GM18526 (cell line): ENCODE data around the gene STOX2.

Experiments
- POLR2A ChIP-seq: IDR thresholded peaks from 3 replicates; pipeline ENCODE4 v1.6.1; 2011; ENCODE audit not compliant: insufficient read length; ENCODE audit errors: extremely low read depth

STOX2 gene

DNA sequence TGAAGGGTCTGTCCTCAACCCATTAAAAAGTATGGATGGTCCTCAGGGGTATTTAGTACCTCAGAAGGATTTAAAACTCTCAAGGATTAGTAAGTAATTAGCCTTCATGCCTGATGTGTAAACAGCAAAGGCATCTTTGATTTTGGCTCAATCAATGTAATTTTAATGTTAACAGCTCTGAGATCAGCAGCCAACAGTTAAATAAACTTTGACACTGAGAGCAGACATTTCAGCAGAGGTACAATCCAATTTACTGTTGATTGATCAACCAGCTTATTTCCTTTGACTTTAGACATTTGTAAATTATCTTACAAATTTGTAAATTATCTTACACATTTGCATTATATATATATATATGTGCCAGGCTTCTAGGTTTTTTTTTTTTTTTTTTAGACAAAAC, 36.9 kb downstream of the STOX2 start:
- TF ChIP-seq POLR2A, result no peak

DNA sequence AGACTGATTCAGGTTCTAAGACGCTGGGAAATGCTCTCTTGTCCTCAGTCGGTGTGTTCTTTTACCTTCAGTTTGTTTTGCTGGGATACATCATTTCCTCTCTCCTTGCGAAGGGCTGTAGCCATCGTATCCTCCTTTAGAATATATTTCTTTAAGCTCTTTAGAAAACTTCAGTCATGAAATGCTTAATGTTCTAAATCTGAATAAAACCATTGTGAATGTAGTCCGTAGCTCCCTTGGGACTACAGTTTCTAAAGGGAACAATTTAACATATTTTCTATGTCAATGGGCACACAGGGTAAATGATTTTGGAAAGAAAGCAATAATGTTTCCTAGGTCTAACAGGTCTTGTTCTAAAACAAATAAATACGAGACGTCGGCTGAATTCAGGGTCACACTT, 40.6 kb downstream of the STOX2 start:
- no peak for TF ChIP-seq POLR2A

DNA sequence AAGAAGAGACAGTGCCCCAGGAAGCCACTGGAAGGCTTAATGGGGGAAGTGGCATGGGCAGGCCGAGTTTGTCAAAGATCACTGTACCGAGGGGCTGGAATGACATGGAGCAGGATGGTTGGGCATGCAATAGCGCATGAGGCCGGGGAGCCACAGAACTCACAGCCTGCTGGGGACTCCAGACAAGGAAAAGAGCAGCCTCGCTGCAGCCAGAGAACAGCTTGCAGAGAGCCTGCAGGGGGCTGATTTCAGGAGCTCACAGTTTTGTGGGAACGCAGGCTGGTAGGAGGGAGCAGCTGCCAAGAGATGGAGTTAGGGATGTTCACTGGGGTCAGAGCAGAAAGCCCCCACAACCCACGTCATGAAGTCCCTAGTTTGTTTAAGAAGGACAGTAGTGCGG, 45.4 kb downstream of the STOX2 start:
- no peak for TF ChIP-seq POLR2A

DNA sequence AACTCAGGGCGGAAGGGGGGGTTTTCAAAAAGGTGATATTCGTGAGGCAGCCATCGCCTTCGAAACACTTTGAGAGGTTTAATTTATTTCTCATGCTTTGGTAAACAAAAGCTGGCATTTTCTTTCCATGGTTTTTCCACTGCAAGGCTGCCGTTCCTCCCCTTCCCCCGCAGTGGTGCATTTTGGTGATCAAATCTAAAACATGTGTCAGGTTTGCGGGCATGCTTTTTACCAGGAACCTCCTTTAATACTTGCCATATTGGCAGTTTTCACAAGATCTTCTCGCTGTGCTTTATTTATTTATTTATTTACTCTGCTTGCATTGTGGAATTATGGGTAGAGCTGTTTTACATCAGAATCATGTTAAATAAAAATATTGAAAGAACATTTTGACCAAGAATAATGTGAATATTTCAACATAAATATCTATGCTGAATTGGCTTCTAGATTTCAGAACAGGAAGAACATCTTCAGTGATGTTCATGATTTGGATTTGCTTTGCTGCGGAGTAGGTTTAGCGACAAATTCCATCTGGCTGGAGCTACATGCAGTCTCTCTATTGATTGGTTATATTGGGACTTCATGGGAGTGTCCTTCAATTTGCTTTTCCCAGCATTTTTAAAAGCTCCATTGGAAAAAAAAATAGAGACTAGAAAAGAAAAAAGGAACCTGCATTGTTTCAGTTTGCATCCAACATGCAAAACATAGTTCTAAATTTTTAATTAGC, 54.4 kb downstream of the STOX2 start:
- no peak for TF ChIP-seq POLR2A

DNA sequence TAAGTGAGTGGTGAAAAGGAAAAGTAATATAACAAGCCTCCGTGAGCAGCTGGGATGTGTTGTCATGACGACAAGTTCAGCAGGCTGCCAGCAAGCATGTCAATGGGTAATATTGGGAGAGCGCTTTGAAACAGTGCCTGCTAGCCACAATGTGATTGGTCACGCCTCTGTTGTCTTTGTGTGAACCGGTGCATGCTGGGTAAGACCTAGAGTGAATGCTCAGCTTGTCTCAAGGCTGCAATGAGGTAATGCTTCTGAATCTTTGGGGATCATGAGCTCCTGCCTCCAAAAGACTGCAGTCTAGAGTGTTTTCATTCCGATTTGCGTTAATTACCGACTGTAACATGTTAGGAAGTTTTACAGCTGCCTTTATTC, 54.9 kb downstream of the STOX2 start:
- TF ChIP-seq POLR2A, result no peak

DNA sequence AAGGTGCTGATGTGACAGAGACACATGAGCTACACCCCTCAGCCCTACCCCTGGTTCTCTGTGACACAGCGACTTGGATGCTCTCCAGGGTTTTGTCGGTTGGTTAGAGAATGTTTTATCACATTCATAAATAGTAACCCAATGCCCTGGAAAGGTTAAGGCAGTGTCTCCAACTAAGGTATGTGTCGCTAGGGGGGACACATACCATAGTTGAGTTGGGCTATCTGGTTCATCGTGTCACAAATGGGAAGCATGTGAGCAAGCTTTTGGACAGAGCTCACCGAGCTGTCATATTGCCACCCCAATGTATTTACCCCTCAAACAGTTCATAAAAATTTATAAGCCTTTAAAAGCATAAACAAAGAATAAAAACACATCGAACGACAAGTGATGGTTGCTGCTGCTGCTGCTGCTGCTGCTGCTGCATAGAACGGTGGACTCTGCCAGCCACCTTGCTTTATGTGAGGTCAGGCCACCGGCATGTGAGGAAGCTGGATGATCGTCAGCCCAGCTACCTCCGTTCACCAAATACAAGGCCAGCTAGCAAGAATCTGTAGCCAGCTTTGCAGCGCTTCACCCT, 55.9 kb downstream of the STOX2 start:
- TF ChIP-seq POLR2A, result no peak

DNA sequence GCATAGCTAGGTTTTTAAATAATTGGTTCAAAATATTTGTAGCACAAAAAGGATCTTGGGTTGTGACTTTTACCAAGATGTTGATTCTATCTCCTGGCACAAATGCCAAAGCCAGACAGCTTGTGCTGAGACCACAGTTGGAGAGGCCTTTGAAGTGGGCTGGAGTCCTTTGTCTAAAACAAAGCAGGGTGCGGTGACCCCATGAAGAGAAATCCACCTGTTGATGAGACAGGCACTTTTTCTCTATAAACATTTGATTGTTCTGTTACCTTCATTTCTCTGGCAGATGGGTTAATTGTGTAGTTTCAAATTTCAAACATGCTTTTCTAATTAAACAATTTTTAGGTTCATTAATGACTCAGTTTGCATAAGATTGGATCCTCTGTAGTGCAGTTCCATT, 56.7 kb downstream of the STOX2 start:
- no peak for TF ChIP-seq POLR2A

DNA sequence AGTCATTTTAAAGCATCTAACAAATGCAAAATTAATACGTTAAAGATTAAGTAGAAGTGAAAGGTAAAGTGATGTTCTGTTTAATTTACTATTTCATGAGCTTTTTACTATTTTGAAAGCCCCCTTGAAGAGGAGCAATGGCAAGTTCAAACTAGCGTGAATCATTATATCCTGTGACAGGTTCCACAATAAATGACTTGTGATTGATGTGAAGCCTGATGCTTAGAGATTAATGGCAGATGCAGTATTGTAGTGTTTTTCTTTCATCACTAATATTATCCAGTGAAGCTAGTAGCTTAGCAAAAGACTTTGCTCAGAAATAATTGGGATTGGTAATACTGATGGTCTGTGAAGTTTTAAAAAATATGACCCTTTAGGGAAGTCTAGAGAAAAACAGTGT, 57.3 kb downstream of the STOX2 start:
- TF ChIP-seq POLR2A, result no peak

DNA sequence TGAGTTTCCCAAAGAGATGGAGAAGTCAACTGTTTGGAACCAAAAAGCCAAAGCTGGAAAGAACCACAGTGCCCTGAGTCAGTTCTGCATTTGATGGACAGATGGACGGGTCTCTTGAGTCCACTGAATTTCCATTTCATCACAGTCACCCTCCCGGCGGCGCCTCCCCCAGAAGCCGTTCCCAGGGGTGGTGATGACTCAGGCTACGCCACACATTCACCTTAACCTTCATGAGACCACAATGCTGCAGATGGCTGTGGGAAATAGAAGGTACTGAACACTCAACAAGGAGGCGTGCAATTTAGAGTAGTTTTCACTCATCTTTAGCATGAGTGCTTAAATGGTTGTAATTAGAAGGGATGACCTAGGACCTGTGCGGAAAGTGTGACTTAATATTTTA, 61.3 kb downstream of the STOX2 start:
- no peak for TF ChIP-seq POLR2A

DNA sequence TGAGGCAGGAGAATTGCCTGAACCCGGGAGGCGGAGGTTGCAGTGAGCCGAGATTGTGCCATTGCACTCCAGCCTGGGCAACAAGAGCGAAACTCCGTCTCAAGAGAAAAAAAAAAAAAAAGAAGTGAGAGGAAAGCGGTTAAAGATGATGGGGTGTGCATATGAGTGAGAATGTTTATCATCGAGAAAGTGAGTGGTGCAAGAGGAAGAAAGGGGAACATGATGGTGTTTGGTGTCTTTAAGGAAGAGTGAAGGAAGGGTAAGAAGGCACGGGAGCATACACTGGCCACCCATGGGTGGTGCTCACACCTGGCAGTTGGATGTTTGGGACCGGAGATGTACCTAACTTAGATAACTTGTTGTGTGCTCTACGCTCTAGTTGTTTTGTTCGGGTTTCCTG, 62.2 kb downstream of the STOX2 start:
- no peak for TF ChIP-seq POLR2A

DNA sequence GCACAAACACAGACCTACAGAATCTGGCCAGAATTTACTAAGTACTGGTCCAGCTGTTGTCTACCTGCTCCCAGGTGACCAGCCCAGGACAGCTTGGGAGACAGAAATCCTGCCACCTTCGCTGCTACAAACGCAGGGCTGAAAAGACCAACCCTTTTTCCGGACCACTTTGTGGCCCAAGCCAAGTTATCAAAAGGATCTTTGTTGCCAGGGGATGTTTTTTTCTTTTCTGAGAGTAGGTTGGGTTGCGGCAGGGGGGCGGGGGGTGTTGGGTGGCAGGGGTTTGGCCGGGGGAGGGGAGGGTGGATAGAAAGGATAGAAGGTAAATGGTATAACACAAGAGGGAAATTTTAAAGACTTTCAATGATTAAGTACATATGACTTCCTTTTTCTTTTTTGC, 63.4 kb downstream of the STOX2 start:
- no peak for TF ChIP-seq POLR2A

DNA sequence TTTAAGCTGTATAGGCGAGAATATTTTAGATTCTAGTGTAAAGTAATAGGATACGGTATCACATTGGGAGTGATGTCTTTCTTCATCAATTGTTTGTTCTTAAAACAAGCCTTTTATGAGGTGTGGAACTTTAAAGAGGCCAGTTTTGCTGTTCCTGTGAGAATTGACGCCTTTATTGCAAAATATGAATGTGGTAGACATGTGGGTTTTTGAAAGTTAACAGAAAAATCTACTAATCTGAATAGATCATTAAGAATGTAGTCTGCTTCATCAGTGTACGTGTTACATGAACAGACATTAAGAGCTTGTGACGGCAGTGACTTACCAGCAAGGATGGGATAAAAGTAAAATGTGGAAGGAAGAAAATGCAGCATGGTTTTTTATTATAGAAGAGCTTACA, 63.8 kb downstream of the STOX2 start:
- no peak for TF ChIP-seq POLR2A

DNA sequence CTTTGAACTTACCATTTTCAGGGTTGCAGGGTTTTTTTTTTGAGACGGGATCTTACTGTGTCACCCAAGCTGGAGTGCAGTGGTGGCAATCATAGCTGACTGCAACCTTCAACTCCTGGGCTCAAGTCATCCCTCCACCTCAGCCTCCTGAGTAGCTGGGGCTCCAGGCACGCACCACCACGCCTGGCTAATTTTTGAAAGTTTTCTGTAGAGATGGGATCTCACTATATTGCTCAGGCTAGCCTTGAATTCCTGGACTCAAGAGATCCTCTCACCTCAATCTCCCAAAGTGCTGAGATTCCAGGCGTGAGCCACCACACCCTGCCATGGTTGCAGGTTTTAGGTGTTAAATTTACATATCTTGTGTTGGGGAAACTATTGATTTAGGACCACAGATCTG, 64.5 kb downstream of the STOX2 start:
- no peak for TF ChIP-seq POLR2A

DNA sequence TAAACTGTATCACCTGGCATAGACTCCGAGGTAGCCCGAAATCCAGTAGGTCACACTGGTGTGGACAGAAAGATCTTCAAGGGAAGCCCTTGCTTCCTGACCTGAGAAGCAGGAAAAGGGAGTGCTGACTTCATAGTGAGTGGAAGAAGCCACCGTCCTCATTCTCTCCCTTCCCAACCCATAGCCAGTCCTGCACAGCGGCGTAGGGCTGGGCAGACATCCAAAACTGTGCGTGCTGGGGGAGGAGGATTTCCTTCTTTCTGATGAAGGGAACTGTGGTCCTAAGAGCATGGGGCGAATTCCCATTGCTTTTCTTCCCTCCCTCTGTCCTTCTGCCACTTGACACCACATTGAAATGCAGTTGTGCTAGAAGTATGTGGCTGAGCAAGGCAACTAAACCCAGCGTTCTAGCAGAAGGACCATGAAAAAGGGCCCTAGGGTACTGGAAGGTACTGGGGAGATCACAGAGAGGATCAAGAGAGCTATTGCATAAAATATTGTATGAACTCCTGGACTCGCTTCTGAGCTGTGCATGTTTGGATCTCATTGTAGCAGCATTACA, 66.9 kb downstream of the STOX2 start:
- no peak for TF ChIP-seq POLR2A

DNA sequence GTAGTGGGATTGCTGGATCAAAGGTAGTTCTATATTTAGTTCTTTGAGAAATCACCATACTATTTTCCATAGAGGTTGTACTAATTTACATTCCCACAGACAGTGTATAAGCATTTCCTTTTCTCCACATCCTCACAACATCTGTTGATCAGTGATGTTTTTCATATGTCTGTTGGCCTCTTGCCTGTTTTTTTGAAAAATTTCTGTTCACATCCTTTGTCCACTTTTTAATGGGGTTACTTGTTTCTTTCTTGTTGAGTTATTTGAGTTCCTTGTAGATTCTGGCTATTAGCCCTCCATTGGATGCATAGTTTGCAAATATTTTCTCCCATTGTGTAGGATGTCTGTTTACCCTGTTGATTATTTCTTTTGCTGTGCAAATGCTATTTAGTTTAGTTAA, 72.6 kb downstream of the STOX2 start:
- no peak for TF ChIP-seq POLR2A

DNA sequence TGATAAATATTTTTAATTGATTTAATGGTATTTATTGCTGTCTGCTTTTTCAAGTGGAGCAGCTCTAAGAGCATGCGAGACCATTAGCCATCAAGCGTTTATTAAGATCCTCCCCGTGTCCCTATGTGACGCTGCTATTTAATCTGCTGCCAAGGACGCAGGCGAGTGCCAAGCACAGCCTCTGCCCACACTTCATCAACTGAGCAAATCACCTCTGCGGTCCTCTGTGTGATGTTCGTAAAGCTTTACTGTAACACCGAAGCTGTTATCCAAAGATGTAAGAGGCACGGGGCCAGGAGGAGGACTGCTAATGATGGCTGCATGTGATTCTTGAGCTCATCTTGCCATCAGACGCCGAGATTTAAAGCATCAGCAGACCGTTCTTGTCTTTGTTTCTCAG, 79.5 kb downstream of the STOX2 start:
- TF ChIP-seq POLR2A, result no peak

DNA sequence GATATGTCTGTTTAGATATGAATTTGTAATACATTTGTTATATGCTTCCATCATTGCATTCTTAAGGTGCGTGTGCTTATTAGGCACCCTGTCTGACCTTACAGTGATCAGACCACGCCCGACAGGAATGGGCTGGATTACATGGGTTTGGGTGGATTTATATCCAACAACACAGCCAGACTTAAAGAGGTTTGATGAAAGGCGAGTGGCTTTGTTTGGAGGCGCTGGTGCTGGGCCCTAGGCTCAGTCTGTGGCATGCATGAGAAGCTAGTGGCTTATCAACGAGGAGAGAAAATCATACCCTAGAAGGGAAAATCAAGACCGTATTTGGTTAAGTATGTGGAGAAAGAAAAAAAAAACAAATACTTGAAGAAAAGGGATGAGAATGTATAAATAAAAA, 80.7 kb downstream of the STOX2 start:
- TF ChIP-seq POLR2A, result no peak
